ENCODE measurements around the gene ANXA10.

ANXA10 gene

DNA sequence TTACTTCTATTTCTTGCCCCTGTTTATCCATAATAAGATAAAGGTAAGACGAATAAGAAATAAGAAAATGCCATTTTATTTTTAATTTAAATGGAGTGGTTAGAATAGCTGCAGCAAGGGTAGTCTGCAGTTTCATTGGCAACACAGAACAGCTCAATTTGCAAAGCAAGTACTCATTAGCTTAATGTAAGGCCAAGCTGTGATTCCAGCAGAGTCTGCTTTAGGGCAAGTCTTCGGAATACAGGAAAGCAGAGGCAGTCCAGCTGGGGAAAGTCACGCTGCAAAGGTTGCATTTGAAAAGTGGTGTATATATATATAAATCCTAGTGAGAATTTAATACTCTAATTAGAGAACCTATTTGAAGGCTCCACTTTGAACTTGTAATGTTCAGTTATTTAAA lies 59.0 kb downstream of the ANXA10 start:
- DNase-seq (ENCODE audit: low read depth), result no peak
- H3K4me3 ChIP-seq (ENCODE audit: low read depth, low read length), result no peak overlapping the region
- TF ChIP-seq POLR2A (IDR thresholded peaks at IDR 0.05; ENCODE audit: extremely low read depth, insufficient read length) (no peak), MYC (IDR thresholded peaks at IDR 0.05; ENCODE audit: low read depth, low read length) (no peak), CTCF (IDR thresholded peaks at IDR 0.05; ENCODE audit: low read depth, low read length) (no peak)
- TF ChIP-seq, protein P1, sequence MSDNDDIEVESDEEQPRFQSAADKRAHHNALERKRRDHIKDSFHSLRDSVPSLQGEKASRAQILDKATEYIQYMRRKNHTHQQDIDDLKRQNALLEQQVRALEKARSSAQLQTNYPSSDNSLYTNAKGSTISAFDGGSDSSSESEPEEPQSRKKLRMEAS (IDR thresholded peaks at IDR 0.05; ENCODE audit: low read depth, low read length), result no peak

DNA sequence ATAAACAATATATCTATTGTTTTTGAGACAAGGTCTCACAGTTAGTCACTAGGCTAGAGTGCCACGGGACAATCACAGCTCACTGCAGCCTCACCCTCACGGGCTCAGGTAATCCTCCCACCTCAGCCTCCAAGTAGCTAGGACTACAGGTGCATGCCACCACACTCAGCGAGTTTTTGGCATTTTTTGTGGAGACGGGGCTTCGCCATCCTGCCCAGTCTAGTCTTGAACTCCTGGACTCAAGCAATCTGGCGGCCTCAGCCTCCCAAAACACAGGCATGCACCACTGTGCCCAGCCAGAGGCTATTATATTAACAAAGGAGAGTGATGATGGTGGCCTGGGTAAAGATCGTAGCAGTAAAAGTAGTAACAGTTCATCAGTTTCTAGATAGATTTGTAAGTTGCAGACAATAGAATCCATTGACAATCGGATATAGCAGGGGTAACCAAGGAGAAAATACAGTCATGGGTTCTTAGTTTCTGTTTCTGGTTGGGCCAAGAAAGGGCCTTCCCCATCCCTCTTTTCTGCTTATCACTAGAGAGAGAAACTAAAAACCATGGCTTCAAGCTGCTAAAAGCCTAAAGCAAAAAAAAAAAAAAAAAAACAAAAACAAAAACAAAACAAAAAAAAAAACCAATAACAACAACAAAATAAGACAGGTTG lies 60.6 kb downstream of the ANXA10 start:
- no peak overlapping the region for H3K4me3 ChIP-seq (ENCODE audit: low read depth, low read length)
- DNase-seq (ENCODE audit: low read depth), result no peak
- TF ChIP-seq POLR2A (IDR thresholded peaks at IDR 0.05; ENCODE audit: extremely low read depth, insufficient read length) (no peak), CTCF (IDR thresholded peaks at IDR 0.05; ENCODE audit: low read depth, low read length) (no peak), MYC (IDR thresholded peaks at IDR 0.05; ENCODE audit: low read depth, low read length) (no peak)
- TF ChIP-seq, protein P1 (IDR thresholded peaks at IDR 0.05; ENCODE audit: low read depth, low read length), result no peak

GRCh38 chr4:168153596-168154440 lies 61.5 kb downstream of the ANXA10 start:
- TF ChIP-seq CTCF (IDR thresholded peaks at IDR 0.05; ENCODE audit: low read depth, low read length) (peak; percentile 55), MYC (IDR thresholded peaks at IDR 0.05; ENCODE audit: low read depth, low read length) (no peak)
- peak; percentile 69 for DNase-seq (ENCODE audit: low read depth)
- no peak overlapping the region for H3K4me3 ChIP-seq (ENCODE audit: low read depth, low read length)

DNA sequence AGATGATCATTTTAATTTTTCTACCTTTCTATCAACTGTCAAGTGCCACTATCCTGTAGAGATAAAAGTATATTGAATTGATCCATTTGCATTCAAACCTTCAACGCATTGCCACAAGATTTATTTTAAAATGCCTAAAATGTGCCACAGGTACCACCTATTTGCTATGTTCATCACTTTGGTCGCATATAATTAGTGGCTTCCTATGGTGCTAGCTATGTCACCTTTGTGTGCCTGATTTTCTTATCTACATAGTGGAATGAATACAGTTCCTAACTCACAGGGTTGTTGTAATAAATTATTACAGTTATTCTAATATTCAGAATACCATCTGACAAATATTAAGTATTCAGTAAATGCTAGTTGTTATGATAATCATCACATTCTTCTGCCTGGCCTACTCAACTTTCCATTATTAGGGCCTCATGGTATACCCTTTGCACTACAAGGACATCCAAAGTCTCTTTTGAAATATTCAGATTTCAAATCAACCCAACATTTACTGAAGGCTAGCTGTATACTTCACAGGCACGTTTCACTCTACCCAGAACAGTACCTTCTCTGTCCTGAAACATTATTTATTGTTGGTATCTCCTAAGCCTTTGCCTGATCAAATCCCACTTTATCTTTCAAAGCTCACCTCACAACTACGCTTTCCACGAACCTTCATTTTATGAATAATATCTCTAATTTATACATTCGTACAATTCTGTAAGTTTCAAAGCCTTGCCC lies 62.4 kb downstream of the ANXA10 start:
- TF ChIP-seq CTCF (IDR thresholded peaks at IDR 0.05; ENCODE audit: low read depth, low read length), result no peak
- no peak for TF ChIP-seq MYC (IDR thresholded peaks at IDR 0.05; ENCODE audit: low read depth, low read length)
- TF ChIP-seq POLR2A (IDR thresholded peaks at IDR 0.05; ENCODE audit: extremely low read depth, insufficient read length), result no peak
- TF ChIP-seq, protein P1 (IDR thresholded peaks at IDR 0.05; ENCODE audit: low read depth, low read length), result no peak
- no peak for DNase-seq (ENCODE audit: low read depth)
- no peak overlapping the region for H3K4me3 ChIP-seq (ENCODE audit: low read depth, low read length)

DNA sequence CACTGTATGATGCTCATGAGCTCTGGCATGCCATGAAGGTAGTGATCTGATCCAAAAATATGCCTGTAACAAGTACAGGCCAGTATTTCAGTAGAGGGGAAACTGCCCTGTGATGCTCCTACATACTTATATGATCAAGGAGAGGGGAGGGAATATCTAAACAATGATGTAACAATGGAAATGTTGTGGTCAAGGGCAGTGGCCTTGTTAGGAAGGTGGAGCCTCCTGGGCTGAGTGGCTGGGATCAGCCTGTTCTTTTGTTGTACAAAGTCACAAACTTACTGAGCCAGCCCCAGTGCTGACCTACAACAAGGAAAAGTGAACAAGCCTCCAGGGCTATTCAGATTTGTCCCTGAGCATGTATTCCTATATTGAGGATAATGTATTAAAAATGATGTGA lies 70.3 kb downstream of the ANXA10 start:
- no peak overlapping the region for H3K4me3 ChIP-seq (ENCODE audit: low read depth, low read length)
- DNase-seq (ENCODE audit: low read depth), result no peak
- TF ChIP-seq, protein P1 (IDR thresholded peaks at IDR 0.05; ENCODE audit: low read depth, low read length), result no peak
- no peak for TF ChIP-seq CTCF (IDR thresholded peaks at IDR 0.05; ENCODE audit: low read depth, low read length)
- TF ChIP-seq POLR2A (IDR thresholded peaks at IDR 0.05; ENCODE audit: extremely low read depth, insufficient read length), result no peak
- no peak for TF ChIP-seq MYC (IDR thresholded peaks at IDR 0.05; ENCODE audit: low read depth, low read length)

All from NB4 (cell line).